Activated T-cell treated with anti-CD3 and anti-CD28 coated beads for 48 hours (primary cell): ENCODE measurements around the gene EDN3.
"Not testable (repeated sequence)": the region's sequence is repeated elsewhere in the genome, so short reads cannot be mapped to it uniquely, and the experiment has no call there.

ENCODE experiments used
- DNase-seq: peaks from one replicate; pipeline ENCODE4 v3.0.0-alpha.2; 2020; ENCODE audit warnings: low read depth

Gene EDN3

GRCh38 chr20:59336540-59336939 lies 36.1 kb downstream of the EDN3 start:
- no peak for DNase-seq

- not testable (repeated sequence) for DNase-seq
Observed at GRCh38 chr20:59338444-59338843, 38.0 kb downstream of the EDN3 start.

GRCh38 chr20:59340201-59340885 lies 39.9 kb downstream of the EDN3 start:
- DNase-seq = no peak

GRCh38 chr20:59341285-59342022 lies 41.0 kb downstream of the EDN3 start:
- DNase-seq = not testable (repeated sequence)

- DNase-seq = no peak
Observed at GRCh38 chr20:59342023-59342957, 41.9 kb downstream of the EDN3 start.

GRCh38 chr20:59346061-59346460 lies 45.6 kb downstream of the EDN3 start:
- no peak for DNase-seq

GRCh38 chr20:59349277-59349676 lies 48.9 kb downstream of the EDN3 start:
- no peak for DNase-seq

- no peak for DNase-seq
Observed at GRCh38 chr20:59350330-59351156, 50.1 kb downstream of the EDN3 start.

GRCh38 chr20:59351157-59352040 lies 51.0 kb downstream of the EDN3 start:
- DNase-seq = no peak

- DNase-seq = no peak
Observed at GRCh38 chr20:59352541-59352940, 52.1 kb downstream of the EDN3 start.

- no peak for DNase-seq
Observed at GRCh38 chr20:59352990-59353389, 52.6 kb downstream of the EDN3 start.

GRCh38 chr20:59354460-59354859 lies 54.0 kb downstream of the EDN3 start:
- DNase-seq = no peak

- DNase-seq = no peak
Observed at GRCh38 chr20:59355242-59355641, 54.8 kb downstream of the EDN3 start.

GRCh38 chr20:59356662-59357165 lies 56.3 kb downstream of the EDN3 start:
- DNase-seq = no peak

- not testable (repeated sequence) for DNase-seq
Observed at GRCh38 chr20:59358793-59359192, 58.4 kb downstream of the EDN3 start.

GRCh38 chr20:59359906-59360725 lies 59.7 kb downstream of the EDN3 start:
- no peak for DNase-seq

GRCh38 chr20:59360934-59361333 lies 60.5 kb downstream of the EDN3 start:
- DNase-seq = no peak

GRCh38 chr20:59361411-59361810 lies 61.0 kb downstream of the EDN3 start:
- no peak for DNase-seq

GRCh38 chr20:59363101-59363500 lies 62.7 kb downstream of the EDN3 start:
- DNase-seq = no peak

- no peak for DNase-seq
Observed at GRCh38 chr20:59364611-59365010, 64.2 kb downstream of the EDN3 start.
